Ishikawa (cell line): Measurements from ENCODE around the gene AFAP1L1.

Experiments used
- CEBPB ChIP-seq: IDR thresholded peaks from 2 replicates; pipeline ENCODE4 v1.6.1; 2012
- CREB1 ChIP-seq: IDR thresholded peaks from 2 replicates; pipeline ENCODE4 v1.6.1; 2012; ENCODE audit warnings: low read depth
- EGR1 ChIP-seq: IDR thresholded peaks from 2 replicates; pipeline ENCODE4 v1.6.1; 2012
- EP300 ChIP-seq: IDR thresholded peaks from 2 replicates; pipeline ENCODE4 v1.6.1; 2012; ENCODE audit warnings: borderline replicate concordance
- FOXM1 ChIP-seq: IDR thresholded peaks from 2 replicates; pipeline ENCODE4 v1.6.1; 2012; ENCODE audit warnings: low read depth, borderline replicate concordance
- NFIC ChIP-seq: IDR thresholded peaks from 2 replicates; pipeline ENCODE4 v1.6.1; 2012
- RAD21 ChIP-seq: IDR thresholded peaks from 2 replicates; pipeline ENCODE4 v1.6.1; 2012; ENCODE audit warnings: low read depth
- TAF1 ChIP-seq: IDR thresholded peaks from 2 replicates; pipeline ENCODE4 v1.6.1; 2012; ENCODE audit warnings: low read depth, mild to moderate bottlenecking
- TCF12 ChIP-seq: IDR thresholded peaks from 2 replicates; pipeline ENCODE4 v1.6.1; 2012; ENCODE audit warnings: low read depth
- TEAD4 ChIP-seq: IDR thresholded peaks from 2 replicates; pipeline ENCODE4 v1.6.1; 2012
- YY1 ChIP-seq: IDR thresholded peaks from 2 replicates; pipeline ENCODE4 v1.6.1; 2012; ENCODE audit warnings: low read depth
- ZBTB7A ChIP-seq: IDR thresholded peaks from 2 replicates; pipeline ENCODE4 v1.6.1; 2012; ENCODE audit warnings: low read depth
- TF ChIP-seq, protein P1 (sequence below): IDR thresholded peaks from 2 replicates; pipeline ENCODE4 v1.6.1; 2012; ENCODE audit warnings: low read depth, mild to moderate bottlenecking
- TF ChIP-seq, protein P2 (sequence below): IDR thresholded peaks from 2 replicates; pipeline ENCODE4 v1.6.1; 2012
- TF ChIP-seq, protein P3 (sequence below): IDR thresholded peaks from 2 replicates; pipeline ENCODE4 v1.6.1; 2012

AFAP1L1 gene

DNA sequence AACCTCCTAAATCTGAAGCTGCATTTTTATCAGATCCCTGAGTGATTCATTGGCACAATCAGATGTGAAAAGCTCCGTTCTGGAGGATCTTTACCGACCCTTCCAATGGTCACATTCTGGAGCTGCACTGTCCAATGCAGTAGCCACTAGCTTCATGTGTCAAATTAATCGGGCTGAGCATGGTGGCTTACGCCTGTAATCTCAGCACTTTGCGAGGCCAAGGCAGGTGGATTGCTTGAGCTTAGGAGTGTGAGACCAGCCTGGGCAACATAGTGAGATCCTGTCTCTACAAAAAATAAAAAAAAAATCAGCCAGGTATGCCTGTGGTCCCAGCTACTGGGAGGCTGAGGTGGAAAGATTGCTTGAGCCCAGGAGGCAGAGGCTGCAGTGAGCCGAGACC, 103.8 kb downstream of the AFAP1L1 start:
- TF ChIP-seq TAF1 (no peak), TEAD4 (no peak), FOXM1 (no peak), EGR1 (no peak), ZBTB7A (no peak), EP300 (no peak), NFIC (no peak), RAD21 (no peak)
- TF ChIP-seq, protein P1, sequence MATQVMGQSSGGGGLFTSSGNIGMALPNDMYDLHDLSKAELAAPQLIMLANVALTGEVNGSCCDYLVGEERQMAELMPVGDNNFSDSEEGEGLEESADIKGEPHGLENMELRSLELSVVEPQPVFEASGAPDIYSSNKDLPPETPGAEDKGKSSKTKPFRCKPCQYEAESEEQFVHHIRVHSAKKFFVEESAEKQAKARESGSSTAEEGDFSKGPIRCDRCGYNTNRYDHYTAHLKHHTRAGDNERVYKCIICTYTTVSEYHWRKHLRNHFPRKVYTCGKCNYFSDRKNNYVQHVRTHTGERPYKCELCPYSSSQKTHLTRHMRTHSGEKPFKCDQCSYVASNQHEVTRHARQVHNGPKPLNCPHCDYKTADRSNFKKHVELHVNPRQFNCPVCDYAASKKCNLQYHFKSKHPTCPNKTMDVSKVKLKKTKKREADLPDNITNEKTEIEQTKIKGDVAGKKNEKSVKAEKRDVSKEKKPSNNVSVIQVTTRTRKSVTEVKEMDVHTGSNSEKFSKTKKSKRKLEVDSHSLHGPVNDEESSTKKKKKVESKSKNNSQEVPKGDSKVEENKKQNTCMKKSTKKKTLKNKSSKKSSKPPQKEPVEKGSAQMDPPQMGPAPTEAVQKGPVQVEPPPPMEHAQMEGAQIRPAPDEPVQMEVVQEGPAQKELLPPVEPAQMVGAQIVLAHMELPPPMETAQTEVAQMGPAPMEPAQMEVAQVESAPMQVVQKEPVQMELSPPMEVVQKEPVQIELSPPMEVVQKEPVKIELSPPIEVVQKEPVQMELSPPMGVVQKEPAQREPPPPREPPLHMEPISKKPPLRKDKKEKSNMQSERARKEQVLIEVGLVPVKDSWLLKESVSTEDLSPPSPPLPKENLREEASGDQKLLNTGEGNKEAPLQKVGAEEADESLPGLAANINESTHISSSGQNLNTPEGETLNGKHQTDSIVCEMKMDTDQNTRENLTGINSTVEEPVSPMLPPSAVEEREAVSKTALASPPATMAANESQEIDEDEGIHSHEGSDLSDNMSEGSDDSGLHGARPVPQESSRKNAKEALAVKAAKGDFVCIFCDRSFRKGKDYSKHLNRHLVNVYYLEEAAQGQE = no peak

DNA sequence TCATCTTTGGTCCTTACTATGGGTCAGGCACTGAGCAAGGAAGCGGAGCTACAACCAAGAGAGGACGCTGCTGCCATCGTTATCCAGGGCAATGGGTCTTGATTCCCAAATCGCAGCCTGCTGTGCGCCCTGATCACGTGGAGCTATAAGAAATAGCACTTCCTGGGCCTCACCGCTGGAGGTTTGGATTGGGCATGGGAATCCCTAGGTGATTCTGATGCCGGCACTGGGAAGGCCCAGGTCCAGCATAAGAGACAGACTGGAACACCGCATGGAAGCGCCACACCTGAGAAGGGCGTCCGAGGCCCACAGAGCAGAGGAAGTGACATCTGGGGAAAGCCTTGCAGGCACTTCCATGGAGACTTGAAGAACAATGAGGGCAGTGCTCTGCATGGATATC, 104.4 kb downstream of the AFAP1L1 start:
- TF ChIP-seq NFIC = no peak
- TF ChIP-seq, protein P2, sequence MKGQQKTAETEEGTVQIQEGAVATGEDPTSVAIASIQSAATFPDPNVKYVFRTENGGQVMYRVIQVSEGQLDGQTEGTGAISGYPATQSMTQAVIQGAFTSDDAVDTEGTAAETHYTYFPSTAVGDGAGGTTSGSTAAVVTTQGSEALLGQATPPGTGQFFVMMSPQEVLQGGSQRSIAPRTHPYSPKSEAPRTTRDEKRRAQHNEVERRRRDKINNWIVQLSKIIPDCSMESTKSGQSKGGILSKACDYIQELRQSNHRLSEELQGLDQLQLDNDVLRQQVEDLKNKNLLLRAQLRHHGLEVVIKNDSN = no peak
- no peak for TF ChIP-seq YY1
- no peak for TF ChIP-seq TCF12
- no peak for TF ChIP-seq FOXM1
- no peak for TF ChIP-seq CEBPB
- TF ChIP-seq RAD21 = no peak
- no peak for TF ChIP-seq EGR1
- TF ChIP-seq CREB1 = no peak
- TF ChIP-seq EP300 = no peak
- TF ChIP-seq, protein P3, sequence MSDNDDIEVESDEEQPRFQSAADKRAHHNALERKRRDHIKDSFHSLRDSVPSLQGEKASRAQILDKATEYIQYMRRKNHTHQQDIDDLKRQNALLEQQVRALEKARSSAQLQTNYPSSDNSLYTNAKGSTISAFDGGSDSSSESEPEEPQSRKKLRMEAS = no peak
- no peak for TF ChIP-seq ZBTB7A
- TF ChIP-seq, protein P1 = no peak
- TF ChIP-seq TAF1 = no peak

DNA sequence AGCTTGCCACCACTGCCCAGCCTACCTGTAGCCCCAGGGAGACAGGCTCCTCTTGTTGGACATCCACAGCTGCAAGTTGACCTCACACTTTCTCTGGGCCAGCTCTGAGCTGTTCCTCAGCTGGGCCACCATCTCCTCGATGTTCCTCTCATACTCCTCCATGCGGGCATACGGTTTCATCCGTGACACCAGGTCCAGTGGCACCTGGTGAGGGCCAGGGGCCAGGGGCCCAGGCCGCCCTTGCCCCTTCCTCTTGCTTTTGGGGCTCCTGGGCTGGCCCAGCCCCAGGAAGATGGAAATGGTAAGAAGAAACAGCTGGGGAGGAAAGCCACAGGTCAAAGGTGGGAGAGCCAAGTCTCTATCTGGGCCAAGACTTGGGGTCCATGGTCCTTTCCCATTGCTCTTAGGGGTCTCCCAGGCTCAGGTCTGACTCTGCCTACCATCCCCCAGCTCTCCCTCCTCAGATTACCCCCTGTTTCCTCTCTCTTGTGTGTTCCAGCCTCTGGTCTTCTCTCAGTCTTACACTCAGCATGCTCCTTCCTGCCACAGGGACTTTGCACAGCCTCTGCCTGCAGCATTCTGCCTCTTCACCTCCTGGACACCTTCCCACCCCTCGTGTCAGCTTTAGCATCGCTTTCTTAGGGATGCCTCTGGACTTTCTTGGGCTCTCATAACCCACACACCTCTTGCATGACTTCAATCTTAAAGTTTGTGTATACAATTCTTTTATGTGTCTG, 105.2 kb downstream of the AFAP1L1 start:
- TF ChIP-seq, protein P2 = no peak
- TF ChIP-seq, protein P1 = no peak
- TF ChIP-seq TAF1 (no peak), CREB1 (no peak), RAD21 (no peak)

DNA sequence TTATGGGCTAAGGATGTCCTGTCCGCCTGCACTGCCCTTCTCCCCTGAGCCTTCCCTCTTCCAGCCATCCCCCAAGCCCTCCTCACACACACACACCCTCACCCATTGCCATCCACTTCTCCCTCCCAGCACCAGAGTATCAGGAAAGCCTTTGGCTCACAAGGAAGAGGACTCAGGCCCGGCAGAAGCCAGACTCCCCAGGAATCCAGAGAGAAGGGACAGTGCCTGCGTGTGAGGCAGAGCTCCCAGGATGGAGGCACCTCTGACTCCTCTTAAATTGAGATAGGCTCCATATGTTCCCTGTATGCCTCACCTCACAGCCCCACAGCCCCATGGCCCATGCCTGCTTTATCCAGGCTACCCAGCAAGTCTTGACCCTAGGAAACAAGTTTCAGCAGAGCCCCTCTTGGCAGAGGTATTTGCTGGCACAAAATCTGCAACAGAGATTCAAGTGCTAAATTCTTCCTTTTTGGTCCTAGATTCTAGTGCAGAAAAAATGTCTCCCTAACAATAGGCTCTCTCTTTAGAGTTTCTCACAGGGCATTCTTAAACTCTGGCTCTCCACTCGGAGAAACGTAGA, 106.7 kb downstream of the AFAP1L1 start:
- TF ChIP-seq, protein P1 = no peak
- no peak for TF ChIP-seq CEBPB
- no peak for TF ChIP-seq YY1
- no peak for TF ChIP-seq EGR1
- no peak for TF ChIP-seq ZBTB7A
- TF ChIP-seq TEAD4 = no peak
- TF ChIP-seq FOXM1 = no peak
- TF ChIP-seq, protein P3 = no peak
- TF ChIP-seq CREB1 = no peak
- no peak for TF ChIP-seq TAF1
- no peak for TF ChIP-seq EP300
- TF ChIP-seq TCF12 = no peak
- no peak for TF ChIP-seq RAD21
